ENCODE measurements around the gene GTF2H1. TPM values are rescaled to one million over a fixed set of nuclear protein-coding genes. Genes with fewer than 3 reads are reported as not detected.

The GTF2H1 gene
- total RNA-seq, 1 experiment from 2014 or later: 39.4 TPM

DNA sequence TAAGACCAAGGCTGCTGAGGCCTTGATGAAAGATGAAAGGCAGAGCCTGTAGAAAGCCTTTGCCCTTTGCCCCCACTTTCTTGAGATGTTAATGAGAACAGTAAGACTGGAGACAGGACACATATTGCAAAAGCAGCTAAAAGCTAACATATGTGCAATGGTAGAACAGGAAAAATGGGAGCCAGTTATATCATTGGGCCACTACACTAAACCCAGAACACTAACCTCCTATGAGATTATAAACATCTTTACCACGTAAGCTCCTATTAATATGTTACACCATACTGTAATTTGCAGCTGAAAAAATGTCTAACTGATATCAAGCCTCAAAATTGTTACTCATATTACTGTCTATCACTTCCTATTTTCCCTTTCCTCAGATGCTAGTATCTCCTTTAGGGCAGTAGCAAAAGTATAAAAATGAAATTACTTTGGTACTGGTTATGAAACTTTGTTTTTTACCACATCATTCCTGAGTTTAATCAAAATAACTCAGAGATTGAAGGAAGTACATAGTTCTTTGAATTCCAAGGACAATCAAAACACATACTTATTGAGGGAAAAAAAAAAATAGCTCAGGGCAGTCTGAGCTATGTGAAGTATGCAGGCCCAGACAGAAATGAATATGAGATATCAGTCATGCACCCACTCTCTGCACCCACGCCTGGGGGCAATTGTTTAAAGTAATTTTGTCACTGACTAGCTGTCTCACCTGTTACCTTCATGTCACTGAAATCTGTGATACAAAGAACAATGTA is 9.5 kb upstream of the GTF2H1 start:
- Histone ChIP-seq H4K20me1 (ENCODE audit: control insufficient read depth, insufficient read depth, insufficient read length) (no peaks in the 10 kb centered on the region), H3K9me3 (ENCODE audit: control insufficient read depth, low read depth, low read length) (no peaks in the 10 kb centered on the region), H2BK20ac (ENCODE audit: low read depth, low read length, poor library complexity, severe bottlenecking) (no peak overlapping the region), H2BK5ac (ENCODE audit: insufficient read length, low read length) (no peak overlapping the region), H3K27me3 (ENCODE audit: insufficient read depth, low read length) (no peaks in the 10 kb centered on the region), H3K18ac (ENCODE audit: insufficient read length, low read depth, low read length) (no peak overlapping the region), H2AFZ (ENCODE audit: low read length) (no peak overlapping the region), H2BK12ac (ENCODE audit: insufficient read length, low read depth, low read length) (no peak overlapping the region), H3K79me1 (ENCODE audit: insufficient read depth, low read depth, low read length, poor library complexity, severe bottlenecking) (peaks cover 4% of the 10 kb centered on the region), H3K23ac (ENCODE audit: insufficient read length, low read depth, low read length) (no peak overlapping the region), H2BK15ac (ENCODE audit: low read depth, low read length) (no peak overlapping the region), H3K4me1 (ENCODE audit: insufficient read depth, low read length) (no peaks in the 10 kb centered on the region), H4K91ac (ENCODE audit: insufficient read length, low read depth, low read length) (no peak overlapping the region), H4K5ac (ENCODE audit: insufficient read length, low read depth, low read length) (no peak overlapping the region), H3K14ac (ENCODE audit: insufficient read depth, low read length) (no peak overlapping the region), H3K4ac (ENCODE audit: low read depth, low read length) (no peak overlapping the region), H3K4me2 (ENCODE audit: insufficient read depth, insufficient read length, low read length) (no peak overlapping the region), H3T11ph (ENCODE audit: low read length) (no peak overlapping the region), H3K23me2 (ENCODE audit: insufficient read length, low read depth, low read length, poor library complexity, severe bottlenecking) (no peaks in the 10 kb centered on the region), H2AK5ac (ENCODE audit: insufficient read length, low read length) (no peak overlapping the region), H3K27ac (ENCODE audit: insufficient read length, low read depth, low read length) (no peak overlapping the region), H3K56ac (ENCODE audit: insufficient read length, low read depth, low read length) (no peak overlapping the region), H3K79me2 (ENCODE audit: insufficient read depth, low read length) (peaks cover 4% of the 10 kb centered on the region; the same call in 1 of the 2 replicates), H3K9ac (ENCODE audit: extremely low read depth, insufficient read length, low read length) (no peak overlapping the region), H2BK120ac (ENCODE audit: low read depth, low read length, poor library complexity, severe bottlenecking) (no peak overlapping the region), H4K8ac (replicated peaks; ENCODE audit: insufficient read length, low read depth, low read length) (no peak overlapping the region)
- peaks cover 9 to 43% (median 38%) of the 10 kb centered on the region in 3 experiments; a peak in 6 of 7 replicates for H3K36me3 Mint-ChIP-seq (ENCODE audit: insufficient read depth in 1 of 3, low read depth in 3 of 3)
- no peak for DNase-seq
- no peaks in the 10 kb centered on the region for H3K9me3 Mint-ChIP-seq
- peak overlapping the region in 1 of 3 experiments; percentile 62; a peak in 1 of 7 replicates for H3K27ac Mint-ChIP-seq
- WGBS (ENCODE audit: extremely low coverage, insufficient read length, low lambda C conversion rate): no CpG with 5 or more reads among the region's 2 CpGs
- H3K4me1 Mint-ChIP-seq: 0 out of 4 replicates have a peak, but pooled peaks cover 0 to 5% of the 10 kb centered on the region in 2 experiments
- TF ChIP-seq, protein P1, sequence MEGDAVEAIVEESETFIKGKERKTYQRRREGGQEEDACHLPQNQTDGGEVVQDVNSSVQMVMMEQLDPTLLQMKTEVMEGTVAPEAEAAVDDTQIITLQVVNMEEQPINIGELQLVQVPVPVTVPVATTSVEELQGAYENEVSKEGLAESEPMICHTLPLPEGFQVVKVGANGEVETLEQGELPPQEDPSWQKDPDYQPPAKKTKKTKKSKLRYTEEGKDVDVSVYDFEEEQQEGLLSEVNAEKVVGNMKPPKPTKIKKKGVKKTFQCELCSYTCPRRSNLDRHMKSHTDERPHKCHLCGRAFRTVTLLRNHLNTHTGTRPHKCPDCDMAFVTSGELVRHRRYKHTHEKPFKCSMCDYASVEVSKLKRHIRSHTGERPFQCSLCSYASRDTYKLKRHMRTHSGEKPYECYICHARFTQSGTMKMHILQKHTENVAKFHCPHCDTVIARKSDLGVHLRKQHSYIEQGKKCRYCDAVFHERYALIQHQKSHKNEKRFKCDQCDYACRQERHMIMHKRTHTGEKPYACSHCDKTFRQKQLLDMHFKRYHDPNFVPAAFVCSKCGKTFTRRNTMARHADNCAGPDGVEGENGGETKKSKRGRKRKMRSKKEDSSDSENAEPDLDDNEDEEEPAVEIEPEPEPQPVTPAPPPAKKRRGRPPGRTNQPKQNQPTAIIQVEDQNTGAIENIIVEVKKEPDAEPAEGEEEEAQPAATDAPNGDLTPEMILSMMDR (conservative IDR thresholded peaks at IDR 0.05): no peak
- H3K4me3 Mint-ChIP-seq: no peak overlapping the region
- no peaks in the 10 kb centered on the region for H3K27me3 Mint-ChIP-seq (ENCODE audit: low read depth)

Measured in H9 (cell line).